K562 (cell line): ENCODE data around the gene TTN. TPM values are rescaled to one million over a fixed set of nuclear protein-coding genes. Genes with fewer than 3 reads are reported as not detected.

ENCODE experiments used
- ATAC-seq: fragments of 200-7000 bp; cut with Tn5 transposase; 3 replicates; pipeline ENCODE4 v1.9.1; 2020; ENCODE audit warnings: moderate library complexity
- BruUV-seq: library from RNA; stranded (reverse); fragments of 400-500 nt; replicated peaks from 2 replicates; lab custom pipeline; 2021; lab: Mats Ljungman, UMichigan
- CTCF ChIA-PET: fragments of 300-600 bp; formaldehyde crosslinking; extraction: SDS; loops from one replicate; lab custom pipeline; 2021; ENCODE audit warnings: low intra/inter-chr PET ratio; lab: Yijun Ruan, JAX
- POLR2A ChIA-PET: fragments of 300-600, 350-650 bp; sonication (Branson Sonifier 250); formaldehyde crosslinking; extraction: SDS; loops from one replicate; lab custom pipeline; 2021; ENCODE audit warnings: antibody characterized with exemption, inconsistent platforms; lab: Yijun Ruan, JAX
- DNase-seq, 4 experiments: peaks; one replicate each; pipeline versions ENCODE4 v3.0.0 to v3.0.0-alpha.2; 2011 to 2018; ENCODE audit warnings: low spot score in 3 of 4, mixed read lengths in 3 of 4; ENCODE audit errors: extremely low read depth in 1 of 4
- FAIRE-seq: peaks from 2 replicates; lab custom pipeline; 2011; peaks lifted over from hg19 to GRCh38; lab: Jason Lieb, UNC
- H2AFZ ChIP-seq: 2 replicates; pipeline ENCODE4 v1.6.0; 2011; ENCODE audit warnings: low read depth, low read length, control low read depth, inconsistent platforms
- H3K27ac ChIP-seq: fragments of 200-600 bp; 3 replicates; pipeline ENCODE4 v1.8.0; 2011; ENCODE audit warnings: low read depth, mild to moderate bottlenecking, control low read depth, inconsistent platforms, low read length, moderate library complexity, mixed read lengths; ENCODE audit errors: extremely low read depth
- H3K27me3 ChIP-seq, 2 experiments: fragments of 300-600 bp in 1 of 2; 2 replicates in 1 of 2; 3 replicates in 1 of 2; pipeline versions ENCODE4 v1.6.0 to v1.8.0; 2011; ENCODE audit warnings: inconsistent platforms in 2 of 2, low read length in 2 of 2, mild to moderate bottlenecking in 1 of 2, mixed read lengths in 1 of 2, moderate library complexity in 1 of 2; ENCODE audit not compliant: control insufficient read depth in 2 of 2, insufficient read depth in 2 of 2
- H3K36me3 ChIP-seq: fragments of 300-600 bp; 3 replicates; pipeline ENCODE4 v1.8.0; 2011; ENCODE audit warnings: mild to moderate bottlenecking, low read length, inconsistent platforms; ENCODE audit not compliant: control insufficient read depth, insufficient read depth
- H3K4me1 ChIP-seq, 2 experiments: fragments of 200-600 bp in 1 of 2; replicated peaks in 1 of 2; 2 replicates in 1 of 2; 3 replicates in 1 of 2; pipeline versions ENCODE4 v1.5.1 to v1.8.0; 2011; ENCODE audit warnings: inconsistent platforms in 2 of 2, low read length in 2 of 2, mild to moderate bottlenecking in 1 of 2, mixed read lengths in 1 of 2, moderate library complexity in 1 of 2; ENCODE audit not compliant: control insufficient read depth in 2 of 2, insufficient read depth in 2 of 2
- H3K4me2 ChIP-seq: 2 replicates; pipeline ENCODE4 v1.6.1; 2011; ENCODE audit warnings: low read length, control low read depth, inconsistent platforms, mixed read lengths; ENCODE audit not compliant: insufficient read depth
- H3K4me3 ChIP-seq: fragments of 200-600 bp; sonication (generic), shearing (Covaris generic); 2 replicates; pipeline ENCODE4 v1.5.1; 2016; ENCODE audit warnings: control low read depth, inconsistent platforms
- H3K79me2 ChIP-seq: fragments of 200-600 bp; 3 replicates; pipeline ENCODE4 v1.8.0; 2011; ENCODE audit warnings: low read length, inconsistent platforms; ENCODE audit not compliant: control insufficient read depth, insufficient read depth
- H3K9ac ChIP-seq, 2 experiments: 2 replicates each; pipeline versions ENCODE4 v1.6.0 to v1.6.1; 2011; ENCODE audit warnings: low read depth in 2 of 2, low read length in 2 of 2, control low read depth in 1 of 2, inconsistent platforms in 1 of 2, mild to moderate bottlenecking in 1 of 2, mixed read lengths in 1 of 2; ENCODE audit not compliant: insufficient read depth in 1 of 2
- H3K9me1 ChIP-seq: one replicate; pipeline ENCODE4 v1.6.0; 2011; ENCODE audit warnings: inconsistent platforms, mild to moderate bottlenecking, low read length, moderate library complexity; ENCODE audit not compliant: control insufficient read depth, insufficient read depth
- H3K9me3 ChIP-seq: replicated peaks from 2 replicates; pipeline ENCODE4 v1.5.1; 2011; ENCODE audit warnings: low read depth, low read length, inconsistent platforms; ENCODE audit not compliant: control insufficient read depth, insufficient read depth
- H4K20me1 ChIP-seq: replicated peaks from 2 replicates; pipeline ENCODE4 v1.6.1; 2011; ENCODE audit warnings: low read length, inconsistent platforms, mixed read lengths; ENCODE audit not compliant: control insufficient read depth, insufficient read depth
- DPF2 ChIP-seq: fragments of 450-650 bp; IDR thresholded peaks from 2 replicates; pipeline ENCODE4 v1.6.1; 2016
- GTF2F1 ChIP-seq: IDR thresholded peaks from 2 replicates; pipeline ENCODE4 v1.6.1; 2011; ENCODE audit warnings: low read depth, low read length, improper control_type of control experiment
- MECOM ChIP-seq: fragments of 250-450 bp; sonication (Bioruptor Pico); IDR thresholded peaks from 2 replicates; pipeline ENCODE4 v1.8.0; 2022; ENCODE audit warnings: inconsistent platforms
- XRCC5 ChIP-seq: fragments of 200-400 bp; formaldehyde crosslinking; IDR thresholded peaks from 2 replicates; pipeline ENCODE4 v1.6.1; 2017; ENCODE audit warnings: low read depth, mild to moderate bottlenecking, low read length
- ZBED1 ChIP-seq: IDR thresholded peaks from 2 replicates; pipeline ENCODE4 v1.6.1; 2014
- ZNF146 ChIP-seq: IDR thresholded peaks from one replicate; pipeline ENCODE4 v1.6.1; 2018; ENCODE audit warnings: missing compliant biosample characterization; ENCODE audit not compliant: unreplicated experiment
- in situ Hi-C: fragments of 300-500 bp; cut with MboI; formaldehyde crosslinking; loops from 4 replicates; pipeline ENCODE4 v1.15.0; 2018; ENCODE audit warnings: inconsistent platforms, mixed read lengths
- intact Hi-C: fragments of 100-400 bp; cut with micrococcal nuclease; formaldehyde crosslinking; loops from 2 replicates; pipeline ENCODE4 v1.14.2; 2022
- polyA plus RNA-seq, 8 experiments: library from polyadenylated mRNA; depleted of rRNA in 4 of 8; stranded (reverse) in 5 of 8; unstranded in 3 of 8; fragments of >200 nt; fragmentation: Nextera tagmentation in 2 of 8; fragmentation: Illumina TruSeq in 1 of 8; extraction: Ambion mirVana in 2 of 8; extraction: Trizol in 1 of 8; gene quantifications; 2 replicates each; pipeline versions ENCODE4 v1.2.1 to v1.2.3, GENCODE V29; 2011 to 2014; ENCODE audit warnings: inconsistent platforms in 1 of 8, missing spikeins in 1 of 8
- total RNA-seq, 7 experiments: library from RNA; depleted of rRNA in 6 of 7; stranded (reverse); fragments of >200 nt in 6 of 7; fragmentation: Illumina TruSeq in 2 of 7; extraction: Trizol in 2 of 7; gene quantifications; 2 replicates each; pipeline versions ENCODE4 v1.2.1 to v1.2.3, GENCODE V29; 2011 to 2021; ENCODE audit warnings: low replicate concordance in 1 of 7
- TF ChIP-seq, protein P1 (sequence below), 2 experiments: fragments of 450-650 bp in 1 of 2; IDR thresholded peaks; 2 replicates each; pipeline ENCODE4 v1.6.1; 2011 to 2017; ENCODE audit warnings: low read depth in 2 of 2, antibody characterized with exemption in 1 of 2, borderline replicate concordance in 1 of 2, low read length in 1 of 2, mild to moderate bottlenecking in 1 of 2, mixed read lengths in 1 of 2; ENCODE audit not compliant: control insufficient read depth in 1 of 2
- TF ChIP-seq, protein P2 (sequence below): fragments of 150-350 bp; conservative IDR thresholded peaks from 2 replicates; pipeline ENCODE4 v1.6.1; 2014; ENCODE audit warnings: low read length
- TF ChIP-seq, protein P3 (sequence below): fragments of 250-450 bp; sonication (Bioruptor Pico); IDR thresholded peaks from 2 replicates; pipeline ENCODE4 v1.4.0; 2020
- TF ChIP-seq, protein P4 (sequence below): sonication (generic); formaldehyde crosslinking; IDR thresholded peaks from 2 replicates; pipeline ENCODE4 v1.8.1; 2022; ENCODE audit warnings: missing genetic modification reagents

TTN gene
- total and polyA plus RNA-seq, 9 of the 15 experiments (the other 6 are each of a cell fraction or from before 2014, with no cell fraction given) = under 0.01 to 0.20 (median 0.04) TPM; not detected in 1

DNA sequence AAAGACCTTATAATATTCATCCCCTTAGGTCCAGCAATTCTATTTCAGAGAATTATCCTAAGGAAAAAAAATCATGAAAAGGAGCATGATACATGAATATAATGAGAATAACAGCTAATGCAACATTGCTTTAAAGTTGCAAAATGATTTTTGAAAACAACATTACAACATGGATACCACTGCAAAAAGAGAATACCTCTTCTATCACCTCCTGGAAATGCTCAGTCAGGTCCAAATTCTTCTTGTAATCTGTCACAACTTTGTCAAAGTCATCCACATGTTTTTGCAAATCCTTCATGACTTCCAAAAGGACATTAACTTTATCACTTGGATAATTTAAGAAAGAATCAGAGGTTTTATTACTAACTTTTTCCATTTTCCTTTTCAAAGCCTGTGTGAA is 47.9 kb upstream of the TTN start:
- Histone ChIP-seq H3K4me2 (no peak overlapping the region), H3K4me1 (no peaks in the 10 kb centered on the region), H3K4me3 (no peak overlapping the region), H3K27me3 (no peaks in the 10 kb centered on the region), H3K27ac (no peak overlapping the region), H3K9ac (no peak overlapping the region), H3K36me3 (no peaks in the 10 kb centered on the region), H3K79me2 (no peaks in the 10 kb centered on the region), H3K9me3 (no peaks in the 10 kb centered on the region), H4K20me1 (no peaks in the 10 kb centered on the region), H3K9me1 (no peaks in the 10 kb centered on the region), H2AFZ (no peak overlapping the region)
- ATAC-seq (no peak), FAIRE-seq (no peak), DNase-seq (no peak)
- in situ Hi-C loops = loop anchor here (10.0 kb wide), 1 partner anchor 1470 kb away; no protein-coding TSS in a partner anchor
- intact Hi-C loops = no loop called here
- no TSS peak for BruUV-seq
- ChIA-PET CTCF (no interaction called here), POLR2A (no interaction called here)
- TF ChIP-seq DPF2 (no peak), ZBED1 (no peak), ZNF146 (CRISPR knock-in tag) (no peak), MECOM (no peak), GTF2F1 (no peak), XRCC5 (no peak)
- TF ChIP-seq, protein P1, sequence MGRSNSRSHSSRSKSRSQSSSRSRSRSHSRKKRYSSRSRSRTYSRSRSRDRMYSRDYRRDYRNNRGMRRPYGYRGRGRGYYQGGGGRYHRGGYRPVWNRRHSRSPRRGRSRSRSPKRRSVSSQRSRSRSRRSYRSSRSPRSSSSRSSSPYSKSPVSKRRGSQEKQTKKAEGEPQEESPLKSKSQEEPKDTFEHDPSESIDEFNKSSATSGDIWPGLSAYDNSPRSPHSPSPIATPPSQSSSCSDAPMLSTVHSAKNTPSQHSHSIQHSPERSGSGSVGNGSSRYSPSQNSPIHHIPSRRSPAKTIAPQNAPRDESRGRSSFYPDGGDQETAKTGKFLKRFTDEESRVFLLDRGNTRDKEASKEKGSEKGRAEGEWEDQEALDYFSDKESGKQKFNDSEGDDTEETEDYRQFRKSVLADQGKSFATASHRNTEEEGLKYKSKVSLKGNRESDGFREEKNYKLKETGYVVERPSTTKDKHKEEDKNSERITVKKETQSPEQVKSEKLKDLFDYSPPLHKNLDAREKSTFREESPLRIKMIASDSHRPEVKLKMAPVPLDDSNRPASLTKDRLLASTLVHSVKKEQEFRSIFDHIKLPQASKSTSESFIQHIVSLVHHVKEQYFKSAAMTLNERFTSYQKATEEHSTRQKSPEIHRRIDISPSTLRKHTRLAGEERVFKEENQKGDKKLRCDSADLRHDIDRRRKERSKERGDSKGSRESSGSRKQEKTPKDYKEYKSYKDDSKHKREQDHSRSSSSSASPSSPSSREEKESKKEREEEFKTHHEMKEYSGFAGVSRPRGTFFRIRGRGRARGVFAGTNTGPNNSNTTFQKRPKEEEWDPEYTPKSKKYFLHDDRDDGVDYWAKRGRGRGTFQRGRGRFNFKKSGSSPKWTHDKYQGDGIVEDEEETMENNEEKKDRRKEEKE (IDR thresholded peaks at IDR 0.05; ENCODE audit: borderline replicate concordance in 1 of 2, control insufficient read depth in 1 of 2, low read depth in 2 of 2, low read length in 1 of 2) = no peak
- TF ChIP-seq, protein P2, sequence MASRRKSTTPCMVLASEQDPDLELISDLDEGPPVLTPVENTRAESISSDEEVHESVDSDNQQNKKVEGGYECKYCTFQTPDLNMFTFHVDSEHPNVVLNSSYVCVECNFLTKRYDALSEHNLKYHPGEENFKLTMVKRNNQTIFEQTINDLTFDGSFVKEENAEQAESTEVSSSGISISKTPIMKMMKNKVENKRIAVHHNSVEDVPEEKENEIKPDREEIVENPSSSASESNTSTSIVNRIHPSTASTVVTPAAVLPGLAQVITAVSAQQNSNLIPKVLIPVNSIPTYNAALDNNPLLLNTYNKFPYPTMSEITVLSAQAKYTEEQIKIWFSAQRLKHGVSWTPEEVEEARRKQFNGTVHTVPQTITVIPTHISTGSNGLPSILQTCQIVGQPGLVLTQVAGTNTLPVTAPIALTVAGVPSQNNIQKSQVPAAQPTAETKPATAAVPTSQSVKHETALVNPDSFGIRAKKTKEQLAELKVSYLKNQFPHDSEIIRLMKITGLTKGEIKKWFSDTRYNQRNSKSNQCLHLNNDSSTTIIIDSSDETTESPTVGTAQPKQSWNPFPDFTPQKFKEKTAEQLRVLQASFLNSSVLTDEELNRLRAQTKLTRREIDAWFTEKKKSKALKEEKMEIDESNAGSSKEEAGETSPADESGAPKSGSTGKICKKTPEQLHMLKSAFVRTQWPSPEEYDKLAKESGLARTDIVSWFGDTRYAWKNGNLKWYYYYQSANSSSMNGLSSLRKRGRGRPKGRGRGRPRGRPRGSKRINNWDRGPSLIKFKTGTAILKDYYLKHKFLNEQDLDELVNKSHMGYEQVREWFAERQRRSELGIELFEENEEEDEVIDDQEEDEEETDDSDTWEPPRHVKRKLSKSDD = no peak
- TF ChIP-seq, protein P3, sequence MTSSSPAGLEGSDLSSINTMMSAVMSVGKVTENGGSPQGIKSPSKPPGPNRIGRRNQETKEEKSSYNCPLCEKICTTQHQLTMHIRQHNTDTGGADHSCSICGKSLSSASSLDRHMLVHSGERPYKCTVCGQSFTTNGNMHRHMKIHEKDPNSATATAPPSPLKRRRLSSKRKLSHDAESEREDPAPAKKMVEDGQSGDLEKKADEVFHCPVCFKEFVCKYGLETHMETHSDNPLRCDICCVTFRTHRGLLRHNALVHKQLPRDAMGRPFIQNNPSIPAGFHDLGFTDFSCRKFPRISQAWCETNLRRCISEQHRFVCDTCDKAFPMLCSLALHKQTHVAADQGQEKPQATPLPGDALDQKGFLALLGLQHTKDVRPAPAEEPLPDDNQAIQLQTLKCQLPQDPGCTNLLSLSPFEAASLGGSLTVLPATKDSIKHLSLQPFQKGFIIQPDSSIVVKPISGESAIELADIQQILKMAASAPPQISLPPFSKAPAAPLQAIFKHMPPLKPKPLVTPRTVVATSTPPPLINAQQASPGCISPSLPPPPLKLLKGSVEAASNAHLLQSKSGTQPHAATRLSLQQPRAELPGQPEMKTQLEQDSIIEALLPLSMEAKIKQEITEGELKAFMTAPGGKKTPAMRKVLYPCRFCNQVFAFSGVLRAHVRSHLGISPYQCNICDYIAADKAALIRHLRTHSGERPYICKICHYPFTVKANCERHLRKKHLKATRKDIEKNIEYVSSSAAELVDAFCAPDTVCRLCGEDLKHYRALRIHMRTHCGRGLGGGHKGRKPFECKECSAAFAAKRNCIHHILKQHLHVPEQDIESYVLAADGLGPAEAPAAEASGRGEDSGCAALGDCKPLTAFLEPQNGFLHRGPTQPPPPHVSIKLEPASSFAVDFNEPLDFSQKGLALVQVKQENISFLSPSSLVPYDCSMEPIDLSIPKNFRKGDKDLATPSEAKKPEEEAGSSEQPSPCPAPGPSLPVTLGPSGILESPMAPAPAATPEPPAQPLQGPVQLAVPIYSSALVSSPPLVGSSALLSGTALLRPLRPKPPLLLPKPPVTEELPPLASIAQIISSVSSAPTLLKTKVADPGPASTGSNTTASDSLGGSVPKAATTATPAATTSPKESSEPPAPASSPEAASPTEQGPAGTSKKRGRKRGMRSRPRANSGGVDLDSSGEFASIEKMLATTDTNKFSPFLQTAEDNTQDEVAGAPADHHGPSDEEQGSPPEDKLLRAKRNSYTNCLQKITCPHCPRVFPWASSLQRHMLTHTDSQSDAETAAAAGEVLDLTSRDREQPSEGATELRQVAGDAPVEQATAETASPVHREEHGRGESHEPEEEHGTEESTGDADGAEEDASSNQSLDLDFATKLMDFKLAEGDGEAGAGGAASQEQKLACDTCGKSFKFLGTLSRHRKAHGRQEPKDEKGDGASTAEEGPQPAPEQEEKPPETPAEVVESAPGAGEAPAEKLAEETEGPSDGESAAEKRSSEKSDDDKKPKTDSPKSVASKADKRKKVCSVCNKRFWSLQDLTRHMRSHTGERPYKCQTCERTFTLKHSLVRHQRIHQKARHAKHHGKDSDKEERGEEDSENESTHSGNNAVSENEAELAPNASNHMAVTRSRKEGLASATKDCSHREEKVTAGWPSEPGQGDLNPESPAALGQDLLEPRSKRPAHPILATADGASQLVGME (CRISPR knock-in tag) = no peak
- TF ChIP-seq, protein P4, sequence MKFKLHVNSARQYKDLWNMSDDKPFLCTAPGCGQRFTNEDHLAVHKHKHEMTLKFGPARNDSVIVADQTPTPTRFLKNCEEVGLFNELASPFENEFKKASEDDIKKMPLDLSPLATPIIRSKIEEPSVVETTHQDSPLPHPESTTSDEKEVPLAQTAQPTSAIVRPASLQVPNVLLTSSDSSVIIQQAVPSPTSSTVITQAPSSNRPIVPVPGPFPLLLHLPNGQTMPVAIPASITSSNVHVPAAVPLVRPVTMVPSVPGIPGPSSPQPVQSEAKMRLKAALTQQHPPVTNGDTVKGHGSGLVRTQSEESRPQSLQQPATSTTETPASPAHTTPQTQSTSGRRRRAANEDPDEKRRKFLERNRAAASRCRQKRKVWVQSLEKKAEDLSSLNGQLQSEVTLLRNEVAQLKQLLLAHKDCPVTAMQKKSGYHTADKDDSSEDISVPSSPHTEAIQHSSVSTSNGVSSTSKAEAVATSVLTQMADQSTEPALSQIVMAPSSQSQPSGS (CRISPR knock-in tag) = no peak
